Kidney (tissue), 14 donors: ENCODE results near the gene MEGF9. TPM values are rescaled to one million over a fixed set of nuclear protein-coding genes. Genes with fewer than 3 reads are reported as not detected.

Experiments
- DNase-seq, 5 donors: peaks; one replicate each; pipeline ENCODE4 v3.0.0-alpha.2; 2013 to 2020
- FAIRE-seq: peaks from 2 replicates; lab custom pipeline; 2012; peaks lifted over from hg19 to GRCh38; lab: Jason Lieb, UNC
- H3K27ac ChIP-seq, 2 donors: one replicate each; pipeline ENCODE4 v1.7.0; 2013; ENCODE audit warnings: low read depth in 2 of 2, low read length in 2 of 2, inconsistent platforms in 1 of 2
- H3K27me3 ChIP-seq: one replicate; pipeline ENCODE4 v1.7.1; 2013; ENCODE audit warnings: low read length, inconsistent platforms; ENCODE audit not compliant: control insufficient read depth, insufficient read depth
- H3K36me3 ChIP-seq, 3 donors: one replicate each; pipeline versions ENCODE4 v1.7.0 to v1.7.1; 2013; ENCODE audit warnings: low read length in 3 of 3, control low read depth in 1 of 3, inconsistent platforms in 1 of 3; ENCODE audit not compliant: insufficient read depth in 3 of 3, control insufficient read depth in 2 of 3
- H3K4me1 ChIP-seq, 3 donors: one replicate each; pipeline versions ENCODE4 v1.7.0 to v1.7.1; 2013; ENCODE audit warnings: low read length in 3 of 3, inconsistent platforms in 1 of 3, low read depth in 1 of 3; ENCODE audit not compliant: control insufficient read depth in 2 of 3, insufficient read depth in 2 of 3
- H3K4me3 ChIP-seq, 3 donors: one replicate each; pipeline versions ENCODE4 v1.7.0 to v1.8.1; 2013; ENCODE audit warnings: low read length in 3 of 3, control low read depth in 1 of 3, inconsistent platforms in 1 of 3
- H3K9ac ChIP-seq, 3 donors: one replicate each; pipeline versions ENCODE4 v1.7.0 to v1.7.1; 2013; ENCODE audit warnings: low read length in 3 of 3, control low read depth in 1 of 3, inconsistent platforms in 1 of 3
- H3K9me3 ChIP-seq, 3 donors: one replicate each; pipeline versions ENCODE4 v1.7.0 to v1.7.1; 2013; ENCODE audit warnings: low read length in 3 of 3, control low read depth in 1 of 3, inconsistent platforms in 1 of 3; ENCODE audit not compliant: control insufficient read depth in 2 of 3, insufficient read depth in 1 of 3
- CTCF ChIP-seq: IDR thresholded peaks from 3 replicates; pipeline ENCODE4 v1.5.1; 2012; ENCODE audit warnings: mild to moderate bottlenecking, moderate library complexity, borderline replicate concordance; ENCODE audit not compliant: insufficient read depth; ENCODE audit errors: extremely low read depth
- intact Hi-C: fragments of 100-400 bp; cut with DNase I; formaldehyde crosslinking; loops from one replicate; pipeline ENCODE4 v1.11.1; 2022
- polyA plus RNA-seq: library from polyadenylated mRNA; stranded (reverse); fragments of 350-450 nt; fragmentation: Illumina TruSeq; extraction: RNeasy Lipid Tissue Mini Kit (QIAGEN cat#74804); gene quantifications from one replicate; pipeline ENCODE4 v1.2.3, GENCODE V29; 2014; ENCODE audit warnings: low read depth, low replicate concordance; ENCODE audit not compliant: insufficient read depth
- total RNA-seq: library from RNA; stranded (reverse); fragmentation: NEBNext Ultra II Directional; extraction: Animal tissue kit (Norgen Biotek cat#: 25700); gene quantifications from one replicate; pipeline ENCODE4 v1.2.1, GENCODE V29; 2021
- donor health status: control.
- donor health status: control.
- donor health status: control.
- donor health status: control.
- donor health status: control.
- donor health status: DM: yes; HTN: yes; CAD: no.
- donor health status: Normal renal cell carcinoma (clear cell type).

MEGF9 gene
- total and polyA plus RNA-seq, 2 donors from 2014 or later = 12.4 to 20.4 TPM

DNA sequence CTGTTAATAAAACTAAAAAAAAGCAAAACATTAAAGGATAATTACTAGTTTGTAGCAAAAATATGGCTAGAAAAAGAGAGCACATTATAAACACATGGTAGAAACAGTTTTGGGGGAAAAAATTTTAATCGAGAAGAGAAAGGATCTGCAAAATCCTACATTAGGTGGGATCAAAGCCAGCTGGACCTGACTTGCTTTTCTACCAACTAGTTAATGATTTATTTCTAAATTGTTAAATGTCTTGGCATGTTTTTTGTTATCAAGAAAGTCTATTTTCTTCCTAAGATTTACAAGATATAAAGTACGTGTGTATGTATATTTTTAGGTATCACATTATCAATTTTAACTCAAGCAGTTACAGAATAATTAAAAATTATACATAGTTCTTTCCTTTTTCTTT is 87.2 kb downstream of the MEGF9 start:
- intact Hi-C loops = no loop called here
- no peak for DNase-seq
- FAIRE-seq = peak; percentile 8
- Histone ChIP-seq H3K27ac (no peak overlapping the region), H3K9me3 (no peaks in the 10 kb centered on the region), H3K4me3 (no peak overlapping the region), H3K4me1 (no peaks in the 10 kb centered on the region), H3K27me3 (no peaks in the 10 kb centered on the region), H3K9ac (no peak overlapping the region), H3K36me3 (no peaks in the 10 kb centered on the region)
- TF ChIP-seq CTCF = no peak

DNA sequence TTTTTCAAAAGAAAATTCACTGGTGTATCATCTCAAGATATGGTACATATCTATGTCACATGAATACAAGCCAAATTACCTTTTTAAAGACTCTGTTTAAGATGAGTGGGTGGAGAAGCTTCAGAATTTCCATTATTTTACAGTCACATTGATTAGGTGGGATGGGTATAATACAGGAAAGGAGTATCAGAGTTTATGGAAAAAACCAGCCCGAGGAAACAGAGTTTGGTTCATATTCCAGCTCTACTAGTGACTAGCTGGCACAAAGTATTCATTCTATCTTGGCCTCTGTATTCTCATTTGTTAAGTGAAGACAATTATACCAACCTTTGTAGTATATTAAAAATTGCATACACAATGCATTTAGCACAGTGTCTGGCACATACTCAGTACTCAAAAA is 87.8 kb downstream of the MEGF9 start:
- Histone ChIP-seq H3K27ac (no peak overlapping the region), H3K9me3 (no peaks in the 10 kb centered on the region), H3K36me3 (no peaks in the 10 kb centered on the region), H3K27me3 (no peaks in the 10 kb centered on the region), H3K4me3 (no peak overlapping the region), H3K4me1 (no peaks in the 10 kb centered on the region), H3K9ac (no peak overlapping the region)
- no peak for FAIRE-seq
- DNase-seq = no peak
- intact Hi-C loops = no loop called here
- TF ChIP-seq CTCF = no peak

GRCh38 chr9:120625222-120625621 is 89.0 kb downstream of the MEGF9 start:
- no peak for DNase-seq
- intact Hi-C loops = no loop called here
- Histone ChIP-seq H3K9me3 (no peaks in the 10 kb centered on the region), H3K4me3 (no peak overlapping the region), H3K27ac (no peak overlapping the region), H3K27me3 (no peaks in the 10 kb centered on the region), H3K4me1 (no peaks in the 10 kb centered on the region), H3K36me3 (no peaks in the 10 kb centered on the region), H3K9ac (no peak overlapping the region)
- TF ChIP-seq CTCF = no peak
- FAIRE-seq = no peak

DNA sequence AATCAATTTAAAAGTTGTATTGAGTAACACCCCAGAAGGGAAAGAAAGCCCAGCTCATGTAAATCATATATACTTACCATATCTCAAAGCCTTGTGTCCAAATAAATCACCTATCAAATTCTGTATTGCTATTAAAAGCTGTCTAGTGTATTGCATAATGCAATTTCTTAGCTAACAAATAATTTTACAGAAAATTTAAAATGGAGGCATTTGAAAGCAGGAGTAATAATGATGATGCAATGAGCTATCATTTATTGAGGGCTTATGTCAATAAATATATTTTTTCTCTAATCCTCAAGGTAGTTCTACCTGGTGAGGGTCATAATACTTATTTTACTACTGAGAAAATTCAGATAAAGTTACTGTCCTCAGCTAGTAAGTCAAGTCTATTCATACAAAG is 91.5 kb downstream of the MEGF9 start:
- intact Hi-C loops = no loop called here
- FAIRE-seq = no peak
- DNase-seq = no peak
- no peaks in the 10 kb centered on the region for H3K4me1 ChIP-seq
- TF ChIP-seq CTCF = no peak
- no peaks in the 10 kb centered on the region for H3K9me3 ChIP-seq
- H3K4me3 ChIP-seq = no peak overlapping the region
- no peak overlapping the region for H3K27ac ChIP-seq
- H3K36me3 ChIP-seq = no peaks in the 10 kb centered on the region
- H3K9ac ChIP-seq = no peak overlapping the region
- no peaks in the 10 kb centered on the region for H3K27me3 ChIP-seq
